ENCODE results near the gene ARF1. TPM values are rescaled to one million over a fixed set of nuclear protein-coding genes. Genes with fewer than 3 reads are reported as not detected.

Gene ARF1
- polyA plus RNA-seq, 1 donor (not counting 4 experiments of a cell fraction or from before 2014, with no cell fraction given), result 295 TPM

- Histone ChIP-seq H3K4me2 (ENCODE audit: control insufficient read depth, extremely low read depth, insufficient read depth, low read depth, low read length) (peak overlapping the region; percentile 98), H3K27me3 (ENCODE audit: control insufficient read depth, extremely low read depth, insufficient read depth, low read length) (no peaks in the 10 kb centered on the region), H3K9me3 (ENCODE audit: control insufficient read depth, low read depth, low read length) (no peaks in the 10 kb centered on the region), H3K4me3 (ENCODE audit: control insufficient read depth in 2 of 3, extremely low read depth in 1 of 3, insufficient read depth in 2 of 3, low read depth in 1 of 3, low read length in 3 of 3) (peak overlapping the region in 1 of 3 experiments; percentile 84), H3K79me2 (ENCODE audit: control insufficient read depth, insufficient read depth, low read length) (peaks cover 80% of the 10 kb centered on the region), H2AFZ (ENCODE audit: control insufficient read depth, low read length) (no peak overlapping the region), H3K9me1 (ENCODE audit: control insufficient read depth, extremely low read depth, insufficient read depth, low read length) (peaks cover 2% of the 10 kb centered on the region), H3K4me1 (ENCODE audit: control insufficient read depth, extremely low read depth, insufficient read depth, low read length) (peaks cover 49% of the 10 kb centered on the region), H3K36me3 (ENCODE audit: control insufficient read depth in 2 of 2, extremely low read depth in 1 of 2, insufficient read depth in 2 of 2, low read length in 2 of 2) (peaks cover 28 to 45% of the 10 kb centered on the region in 2 experiments), H3K27ac (ENCODE audit: control insufficient read depth, insufficient read depth, low read length) (no peak overlapping the region), H4K20me1 (ENCODE audit: control insufficient read depth, extremely low read depth, insufficient read depth, low read length) (peaks cover 26% of the 10 kb centered on the region), H3K9ac (ENCODE audit: control insufficient read depth, extremely low read depth, insufficient read depth, low read length) (peak overlapping the region; percentile 86)
- FAIRE-seq (peak; percentile 32), DNase-seq (ENCODE audit: low read depth, low spot score) (no peak)
- TF ChIP-seq EZH2 (IDR thresholded peaks at IDR 0.05; ENCODE audit: low read length) (no peak), CTCF (optimal IDR thresholded peaks at IDR 0.05 in 1 of 3, IDR thresholded peaks at IDR 0.05 in 1 of 3, conservative IDR thresholded peaks at IDR 0.05 in 1 of 3; ENCODE audit: extremely low read depth in 1 of 3, insufficient read depth in 2 of 3, low read length in 3 of 3) (no peak)
- dilution Hi-C loops (cut with MboI; ENCODE audit: extremely low pct_ligation_motif_present, low sequenced_read_pairs), result no loop called here
Observed at GRCh38 chr1:228143480-228144192, 61.1 kb downstream of the ARF1 start.

GRCh38 chr1:228144193-228144992 lies 61.9 kb downstream of the ARF1 start:
- H3K4me1 ChIP-seq (ENCODE audit: control insufficient read depth, extremely low read depth, insufficient read depth, low read length), result peaks cover 55% of the 10 kb centered on the region
- dilution Hi-C loops (cut with MboI; ENCODE audit: extremely low pct_ligation_motif_present, low sequenced_read_pairs), result no loop called here
- H3K27ac ChIP-seq (ENCODE audit: control insufficient read depth, insufficient read depth, low read length), result no peak overlapping the region
- no peaks in the 10 kb centered on the region for H3K27me3 ChIP-seq (ENCODE audit: control insufficient read depth, extremely low read depth, insufficient read depth, low read length)
- TF ChIP-seq EZH2 (IDR thresholded peaks at IDR 0.05; ENCODE audit: low read length) (no peak), CTCF (optimal IDR thresholded peaks at IDR 0.05 in 1 of 3, IDR thresholded peaks at IDR 0.05 in 1 of 3, conservative IDR thresholded peaks at IDR 0.05 in 1 of 3; ENCODE audit: extremely low read depth in 1 of 3, insufficient read depth in 2 of 3, low read length in 3 of 3) (no peak)
- DNase-seq (ENCODE audit: low read depth, low spot score) (no peak), FAIRE-seq (no peak)
- H3K36me3 ChIP-seq (ENCODE audit: control insufficient read depth in 2 of 2, extremely low read depth in 1 of 2, insufficient read depth in 2 of 2, low read length in 2 of 2), result peaks cover 31 to 50% of the 10 kb centered on the region in 2 experiments
- no peak overlapping the region for H2AFZ ChIP-seq (ENCODE audit: control insufficient read depth, low read length)
- no peak overlapping the region for H3K9ac ChIP-seq (ENCODE audit: control insufficient read depth, extremely low read depth, insufficient read depth, low read length)
- no peaks in the 10 kb centered on the region for H3K9me3 ChIP-seq (ENCODE audit: control insufficient read depth, low read depth, low read length)
- H3K9me1 ChIP-seq (ENCODE audit: control insufficient read depth, extremely low read depth, insufficient read depth, low read length), result peaks cover 2% of the 10 kb centered on the region
- H3K4me3 ChIP-seq (ENCODE audit: control insufficient read depth in 2 of 3, extremely low read depth in 1 of 3, insufficient read depth in 2 of 3, low read depth in 1 of 3, low read length in 3 of 3), result no peak overlapping the region
- H4K20me1 ChIP-seq (ENCODE audit: control insufficient read depth, extremely low read depth, insufficient read depth, low read length), result peaks cover 26% of the 10 kb centered on the region
- peak overlapping the region; percentile 98 for H3K4me2 ChIP-seq (ENCODE audit: control insufficient read depth, extremely low read depth, insufficient read depth, low read depth, low read length)
- H3K79me2 ChIP-seq (ENCODE audit: control insufficient read depth, insufficient read depth, low read length), result peaks cover 80% of the 10 kb centered on the region

Data from keratinocyte (primary cell).